ENCODE measurements around the gene STARD3. TPM values are rescaled to one million over a fixed set of nuclear protein-coding genes. Genes with fewer than 3 reads are reported as not detected.

STARD3 gene
- total RNA-seq, 1 donor from 2014 or later: 15.8 TPM

DNA sequence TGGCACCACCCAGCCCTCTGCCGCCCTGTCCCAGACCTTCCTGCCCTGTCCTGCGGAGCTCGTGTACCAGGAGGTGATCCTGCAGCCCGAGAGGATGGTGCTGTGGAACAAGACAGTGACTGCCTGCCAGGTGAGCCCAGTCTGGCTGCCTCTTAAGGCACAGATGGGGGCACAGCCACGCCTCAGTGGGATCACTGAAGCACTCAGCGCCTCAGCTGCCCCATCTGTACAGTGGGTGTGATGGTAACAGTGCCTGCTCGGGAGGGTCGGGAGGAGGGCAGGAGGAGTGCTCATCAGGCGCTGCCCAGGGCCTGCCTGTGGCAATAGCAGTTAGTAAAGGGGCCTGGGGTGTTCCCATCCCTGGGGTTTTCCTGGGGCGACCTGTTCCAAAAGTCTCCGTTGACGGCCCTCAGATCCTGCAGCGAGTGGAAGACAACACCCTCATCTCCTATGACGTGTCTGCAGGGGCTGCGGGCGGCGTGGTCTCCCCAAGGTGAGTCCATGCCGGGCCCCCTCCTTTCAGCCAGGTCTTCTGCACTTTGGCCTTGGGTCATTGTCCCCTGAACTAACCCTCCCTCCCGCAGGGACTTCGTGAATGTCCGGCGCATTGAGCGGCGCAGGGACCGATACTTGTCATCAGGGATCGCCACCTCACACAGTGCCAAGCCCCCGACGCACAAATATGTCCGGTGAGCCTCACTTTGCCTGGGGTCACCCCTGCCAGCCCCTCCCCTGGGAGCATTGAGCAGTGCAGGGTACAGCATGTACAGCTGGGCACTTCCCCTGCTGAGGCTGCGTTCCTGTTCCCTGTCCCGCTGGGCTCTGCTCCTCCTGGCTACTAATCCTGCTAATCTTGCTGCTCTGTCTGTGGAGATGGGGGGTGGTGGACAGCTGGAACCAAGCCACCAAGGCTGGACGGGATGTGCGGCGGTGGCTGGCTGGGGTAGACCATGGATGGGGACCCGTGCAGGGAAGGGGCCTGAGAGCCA lies 23.7 kb downstream of the STARD3 start:
- no peak for DNase-seq

DNA sequence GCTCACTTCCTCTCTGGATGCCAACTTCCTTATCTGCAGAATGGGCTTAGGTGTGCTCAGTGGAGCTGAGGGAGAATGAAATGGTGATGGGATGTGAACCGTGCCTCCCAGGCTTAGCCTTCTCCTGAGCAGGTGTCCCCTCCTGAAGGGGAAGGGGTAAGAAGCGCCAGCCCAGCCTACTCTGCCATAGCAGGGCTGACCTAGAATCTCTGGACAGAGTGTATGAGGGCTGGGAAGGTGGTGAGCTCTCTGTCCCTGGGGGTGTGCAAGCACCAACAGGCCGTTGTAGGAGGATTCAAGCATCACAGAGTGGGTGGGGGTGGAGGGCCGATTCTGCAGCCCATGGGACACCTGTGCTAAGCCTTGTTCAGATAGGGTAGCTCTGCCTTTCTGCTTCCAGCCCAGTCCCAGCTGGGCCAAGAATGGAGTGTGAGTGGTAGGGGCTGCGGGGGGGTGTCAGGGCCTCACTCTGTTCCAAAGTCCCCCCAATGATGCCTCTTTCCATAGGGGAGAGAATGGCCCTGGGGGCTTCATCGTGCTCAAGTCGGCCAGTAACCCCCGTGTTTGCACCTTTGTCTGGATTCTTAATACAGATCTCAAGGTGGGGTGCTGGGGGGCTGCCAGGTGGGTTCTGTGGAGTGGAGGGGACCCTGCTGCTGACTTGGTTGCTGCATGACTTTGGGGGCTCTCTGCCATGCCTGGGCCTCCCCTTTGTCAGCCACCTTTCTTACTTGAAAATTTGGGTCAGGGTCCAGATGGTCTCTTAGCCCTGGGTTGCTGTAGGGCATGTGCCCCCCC lies 25.0 kb downstream of the STARD3 start:
- DNase-seq: no peak

GRCh38 chr17:39662551-39663339 lies 25.8 kb downstream of the STARD3 start:
- DNase-seq: no peak

DNA sequence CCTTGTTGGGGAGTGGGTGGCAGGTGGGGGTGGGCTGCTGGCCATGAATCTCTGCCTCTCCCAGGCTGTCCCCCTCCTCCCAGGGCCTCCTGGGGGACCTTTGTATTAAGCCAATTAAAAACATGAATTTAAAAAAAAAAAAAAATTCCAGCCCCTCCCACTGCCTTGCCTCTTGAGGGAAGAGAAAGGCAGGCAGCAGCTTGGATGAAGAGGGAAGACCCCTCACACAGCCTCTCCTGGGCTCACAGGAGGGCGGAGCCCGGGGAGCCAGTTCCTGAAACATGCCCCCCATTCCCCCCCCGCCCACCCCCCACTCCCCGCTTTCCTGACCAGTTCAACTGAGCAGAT lies 26.4 kb downstream of the STARD3 start:
- no peak for DNase-seq

- no peak for DNase-seq
These were observed 27.0 kb downstream of the STARD3 start for GRCh38 chr17:39663688-39664580.

DNA sequence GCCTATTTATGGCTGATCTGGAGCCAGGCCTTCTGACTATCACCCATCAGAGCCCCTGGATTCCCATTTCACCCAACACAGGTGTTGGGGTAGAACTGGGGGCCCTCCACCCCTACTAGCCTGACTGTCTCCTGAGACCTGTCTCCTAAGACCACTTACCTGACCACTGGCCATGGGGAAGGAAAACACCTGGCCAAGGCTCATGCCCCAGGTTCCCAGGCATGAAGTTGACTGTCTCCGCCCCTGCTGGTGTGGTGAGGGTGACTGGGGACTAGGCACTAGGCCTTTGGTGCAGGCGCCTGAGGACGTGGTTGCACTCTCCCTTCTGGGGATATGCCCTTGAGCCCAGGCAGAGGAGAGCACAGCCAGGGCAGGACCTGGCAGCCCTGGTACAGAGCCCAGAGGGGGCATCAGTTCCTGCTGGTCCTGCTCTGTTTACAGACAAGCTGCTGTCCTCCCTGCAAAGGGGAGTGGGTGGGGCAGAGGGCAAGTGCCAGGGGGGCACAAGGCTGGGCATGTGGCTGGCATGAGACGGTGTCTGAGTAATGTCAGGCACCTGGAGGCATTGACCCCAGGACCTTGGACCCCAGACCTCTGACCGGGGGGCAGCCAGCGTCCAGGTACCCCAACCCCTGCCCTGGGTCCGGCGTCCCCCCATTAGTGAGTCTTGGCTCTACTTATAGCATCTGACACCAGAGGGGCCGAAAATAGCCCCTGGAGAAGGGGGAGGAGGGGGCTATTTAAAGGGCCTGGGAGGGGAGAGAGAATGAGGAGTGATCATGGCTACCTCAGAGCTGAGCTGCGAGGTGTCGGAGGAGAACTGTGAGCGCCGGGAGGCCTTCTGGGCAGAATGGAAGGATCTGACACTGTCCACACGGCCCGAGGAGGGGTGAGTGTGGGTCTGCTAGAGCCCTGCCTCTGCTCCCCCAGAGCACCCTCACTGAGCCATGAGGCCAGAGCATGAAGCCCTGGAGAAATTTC lies 27.9 kb downstream of the STARD3 start, which contains the start of gene TCAP:
Gene TCAP (plus strand): TSS at position 769 of the 981 bp plus-strand sequence. CDS start 11 bp downstream, at position 780.
- no peak for DNase-seq

DNA sequence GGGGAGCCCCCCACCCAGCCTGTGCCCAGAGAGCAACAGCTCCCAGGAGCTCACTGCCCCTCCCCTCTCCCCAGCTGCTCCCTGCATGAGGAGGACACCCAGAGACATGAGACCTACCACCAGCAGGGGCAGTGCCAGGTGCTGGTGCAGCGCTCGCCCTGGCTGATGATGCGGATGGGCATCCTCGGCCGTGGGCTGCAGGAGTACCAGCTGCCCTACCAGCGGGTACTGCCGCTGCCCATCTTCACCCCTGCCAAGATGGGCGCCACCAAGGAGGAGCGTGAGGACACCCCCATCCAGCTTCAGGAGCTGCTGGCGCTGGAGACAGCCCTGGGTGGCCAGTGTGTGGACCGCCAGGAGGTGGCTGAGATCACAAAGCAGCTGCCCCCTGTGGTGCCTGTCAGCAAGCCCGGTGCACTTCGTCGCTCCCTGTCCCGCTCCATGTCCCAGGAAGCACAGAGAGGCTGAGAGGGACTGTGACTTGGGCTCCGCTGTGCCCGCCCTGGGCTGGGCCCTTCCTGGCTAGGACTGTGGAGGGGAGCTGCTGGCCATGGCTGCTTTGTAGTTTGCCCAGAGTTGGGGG lies 28.8 kb downstream of the STARD3 start:
- DNase-seq: no peak

- DNase-seq: no peak
These were observed 29.3 kb downstream of the STARD3 start for GRCh38 chr17:39666231-39666600.

GRCh38 chr17:39666601-39667261 lies 29.8 kb downstream of the STARD3 start:
- DNase-seq: no peak

GRCh38 chr17:39667262-39667944 lies 30.5 kb downstream of the STARD3 start:
- no peak for DNase-seq

GRCh38 chr17:39667945-39668924 lies 31.3 kb downstream of the STARD3 start, which contains the start of gene PNMT:
Gene PNMT (plus strand): TSS chr17:39668453. CDS start chr17:39668476, 23 bp downstream.
- no peak for DNase-seq

DNA sequence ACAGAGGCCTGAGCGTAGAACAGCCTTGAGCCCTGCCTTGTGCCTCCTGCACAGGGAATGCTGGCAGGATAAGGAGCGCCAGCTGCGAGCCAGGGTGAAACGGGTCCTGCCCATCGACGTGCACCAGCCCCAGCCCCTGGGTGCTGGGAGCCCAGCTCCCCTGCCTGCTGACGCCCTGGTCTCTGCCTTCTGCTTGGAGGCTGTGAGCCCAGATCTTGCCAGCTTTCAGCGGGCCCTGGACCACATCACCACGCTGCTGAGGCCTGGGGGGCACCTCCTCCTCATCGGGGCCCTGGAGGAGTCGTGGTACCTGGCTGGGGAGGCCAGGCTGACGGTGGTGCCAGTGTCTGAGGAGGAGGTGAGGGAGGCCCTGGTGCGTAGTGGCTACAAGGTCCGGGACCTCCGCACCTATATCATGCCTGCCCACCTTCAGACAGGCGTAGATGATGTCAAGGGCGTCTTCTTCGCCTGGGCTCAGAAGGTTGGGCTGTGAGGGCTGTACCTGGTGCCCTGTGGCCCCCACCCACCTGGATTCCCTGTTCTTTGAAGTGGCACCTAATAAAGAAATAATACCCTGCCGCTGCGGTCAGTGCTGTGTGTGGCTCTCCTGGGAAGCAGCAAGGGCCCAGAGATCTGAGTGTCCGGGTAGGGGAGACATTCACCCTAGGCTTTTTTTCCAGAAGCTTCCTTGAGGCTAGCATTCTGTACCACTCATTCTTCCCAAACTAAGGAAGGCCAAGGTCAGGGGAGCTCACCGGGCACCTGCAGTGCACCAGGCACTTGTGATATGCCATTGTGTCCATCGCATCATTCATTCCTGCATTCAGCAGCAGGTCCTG lies 33.2 kb downstream of the STARD3 start:
- no peak for DNase-seq

GRCh38 chr17:39670746-39671145 lies 33.8 kb downstream of the STARD3 start:
- DNase-seq: no peak

DNA sequence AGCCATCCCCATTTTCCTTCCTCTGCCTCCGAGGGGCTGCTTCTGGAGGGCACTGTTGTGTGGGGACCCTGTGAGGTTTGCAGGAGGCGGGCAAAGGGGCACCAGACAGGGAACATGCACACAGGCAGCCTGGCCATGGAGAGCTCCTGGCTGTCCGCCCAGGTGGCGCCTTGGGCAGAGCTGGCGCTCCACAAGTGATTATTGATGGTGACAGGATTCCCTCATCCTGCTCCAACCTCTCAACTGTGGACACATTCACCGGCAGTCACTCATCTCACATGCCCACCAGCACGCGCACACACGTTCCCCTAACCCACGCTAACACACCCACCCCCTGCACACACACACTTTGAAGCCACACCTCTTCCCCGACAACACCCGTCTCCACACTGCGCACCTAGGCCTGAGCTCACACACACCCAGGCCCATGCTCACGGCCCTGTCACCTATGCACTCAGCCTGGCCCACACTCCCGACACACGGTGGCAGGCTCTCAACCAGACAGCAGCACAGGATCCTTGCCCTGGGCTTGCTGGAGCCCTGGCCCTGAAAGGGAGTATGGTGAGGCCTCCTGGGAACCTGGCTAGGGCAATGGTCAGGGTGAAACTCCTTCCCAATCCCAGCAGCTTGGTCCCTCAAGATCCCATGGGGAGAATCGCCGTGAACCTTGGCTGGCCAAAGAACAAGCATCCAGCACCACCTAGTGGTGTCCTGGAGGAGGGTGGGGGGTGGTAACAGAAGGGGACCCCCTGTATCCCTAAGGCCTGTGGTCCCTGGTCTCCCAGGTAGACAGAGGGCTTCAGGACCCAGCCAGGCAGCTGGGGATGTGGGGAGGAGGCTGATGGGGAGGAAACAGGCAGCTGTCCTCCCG lies 34.9 kb downstream of the STARD3 start:
- no peak for DNase-seq

Data from skin of body (tissue), 2 donors.